Measurements from ENCODE around the gene FOXD3.

The FOXD3 gene

GRCh38 chr1:63322114-63322943 lies at the start of gene FOXD3:
TSS of gene FOXD3 (plus strand) at chr1:63322567. CDS start at chr1:63323059, 492 bp downstream.
- Histone ChIP-seq H3K9me3 (no peaks in the 10 kb centered on the region), H3K4me3 (peak within 1 kb of the TSS; percentile 46), H3K36me3 (replicated peaks) (no peaks in the 10 kb centered on the region), H3K4me1 (peaks cover 6% of the 10 kb centered on the region), H3K27me3 (ENCODE audit: low read depth) (no peaks in the 10 kb centered on the region; the same call in 1 of the 2 replicates)
- in situ Hi-C loops (cut with MboI; ENCODE audit: low sequenced_read_pairs): no loop called here
- DNase-seq (ENCODE audit: low spot score in 2 of 2): peak; percentile 88 to 90

- H3K4me3 ChIP-seq: no peak overlapping the region
- H3K9me3 ChIP-seq: no peaks in the 10 kb centered on the region
- no peaks in the 10 kb centered on the region for H3K36me3 ChIP-seq (replicated peaks)
- no peaks in the 10 kb centered on the region; the same call in 1 of the 2 replicates for H3K27me3 ChIP-seq (ENCODE audit: low read depth)
- in situ Hi-C loops (cut with MboI; ENCODE audit: low sequenced_read_pairs): no loop called here
- peaks cover 57% of the 10 kb centered on the region for H3K4me1 ChIP-seq
- DNase-seq (ENCODE audit: low spot score in 2 of 2): no peak
Measured at GRCh38 chr1:63272811-63273210, 49.6 kb upstream of the FOXD3 start.

- Histone ChIP-seq H3K36me3 (replicated peaks) (no peaks in the 10 kb centered on the region), H3K9me3 (no peaks in the 10 kb centered on the region), H3K4me3 (no peak overlapping the region), H3K27me3 (ENCODE audit: low read depth) (no peaks in the 10 kb centered on the region), H3K4me1 (peaks cover 48% of the 10 kb centered on the region)
- no peak for DNase-seq (ENCODE audit: low spot score in 2 of 2)
- in situ Hi-C loops (cut with MboI; ENCODE audit: low sequenced_read_pairs): no loop called here
Measured at GRCh38 chr1:63274371-63274770, 48.0 kb upstream of the FOXD3 start.

- no peaks in the 10 kb centered on the region for H3K36me3 ChIP-seq (replicated peaks)
- peaks cover 44% of the 10 kb centered on the region for H3K4me1 ChIP-seq
- in situ Hi-C loops (cut with MboI; ENCODE audit: low sequenced_read_pairs): no loop called here
- no peak overlapping the region for H3K4me3 ChIP-seq
- DNase-seq (ENCODE audit: low spot score in 2 of 2): peak in 1 of 2 experiments; percentile 61
- no peaks in the 10 kb centered on the region for H3K27me3 ChIP-seq (ENCODE audit: low read depth)
- H3K9me3 ChIP-seq: no peaks in the 10 kb centered on the region
Measured at GRCh38 chr1:63274979-63275378, 47.4 kb upstream of the FOXD3 start.

GRCh38 chr1:63276624-63277023 lies 45.7 kb upstream of the FOXD3 start:
- no peaks in the 10 kb centered on the region for H3K36me3 ChIP-seq (replicated peaks)
- peak; percentile 73 to 79 for DNase-seq (ENCODE audit: low spot score in 2 of 2)
- no peaks in the 10 kb centered on the region for H3K27me3 ChIP-seq (ENCODE audit: low read depth)
- in situ Hi-C loops (cut with MboI; ENCODE audit: low sequenced_read_pairs): no loop called here
- no peaks in the 10 kb centered on the region for H3K9me3 ChIP-seq
- H3K4me3 ChIP-seq: no peak overlapping the region
- peaks cover 35% of the 10 kb centered on the region for H3K4me1 ChIP-seq

- Histone ChIP-seq H3K9me3 (no peaks in the 10 kb centered on the region), H3K4me3 (no peak overlapping the region), H3K27me3 (ENCODE audit: low read depth) (no peaks in the 10 kb centered on the region), H3K4me1 (peaks cover 26% of the 10 kb centered on the region), H3K36me3 (replicated peaks) (no peaks in the 10 kb centered on the region)
- no peak for DNase-seq (ENCODE audit: low spot score in 2 of 2)
- in situ Hi-C loops (cut with MboI; ENCODE audit: low sequenced_read_pairs): no loop called here
Measured at GRCh38 chr1:63277195-63278192, 44.9 kb upstream of the FOXD3 start.

GRCh38 chr1:63281753-63282152 lies 40.6 kb upstream of the FOXD3 start:
- in situ Hi-C loops (cut with MboI; ENCODE audit: low sequenced_read_pairs): no loop called here
- Histone ChIP-seq H3K9me3 (no peaks in the 10 kb centered on the region), H3K36me3 (replicated peaks) (no peaks in the 10 kb centered on the region), H3K4me1 (peaks cover 6% of the 10 kb centered on the region), H3K27me3 (ENCODE audit: low read depth) (no peaks in the 10 kb centered on the region), H3K4me3 (no peak overlapping the region)
- DNase-seq (ENCODE audit: low spot score in 2 of 2): no peak

- in situ Hi-C loops (cut with MboI; ENCODE audit: low sequenced_read_pairs): no loop called here
- Histone ChIP-seq H3K9me3 (peaks cover 10% of the 10 kb centered on the region; the same call in 1 of the 2 replicates), H3K36me3 (replicated peaks) (no peaks in the 10 kb centered on the region), H3K4me1 (peaks cover 2% of the 10 kb centered on the region), H3K27me3 (ENCODE audit: low read depth) (no peaks in the 10 kb centered on the region), H3K4me3 (no peak overlapping the region)
- DNase-seq (ENCODE audit: low spot score in 2 of 2): no peak
Measured at GRCh38 chr1:63289135-63289534, 33.2 kb upstream of the FOXD3 start.

- Histone ChIP-seq H3K4me3 (no peak overlapping the region), H3K9me3 (no peaks in the 10 kb centered on the region), H3K27me3 (ENCODE audit: low read depth) (no peaks in the 10 kb centered on the region), H3K36me3 (replicated peaks) (no peaks in the 10 kb centered on the region), H3K4me1 (peaks cover 21% of the 10 kb centered on the region)
- in situ Hi-C loops (cut with MboI; ENCODE audit: low sequenced_read_pairs): no loop called here
- DNase-seq (ENCODE audit: low spot score in 2 of 2): peak in 1 of 2 experiments; percentile 55
Measured at GRCh38 chr1:63294803-63295594, 27.4 kb upstream of the FOXD3 start.

GRCh38 chr1:63304410-63304809 lies 18.0 kb upstream of the FOXD3 start:
- Histone ChIP-seq H3K27me3 (ENCODE audit: low read depth) (no peaks in the 10 kb centered on the region), H3K36me3 (replicated peaks) (no peaks in the 10 kb centered on the region), H3K9me3 (0 out of 2 replicates have a peak, but pooled peaks cover 3% of the 10 kb centered on the region), H3K4me3 (no peak overlapping the region), H3K4me1 (peaks cover 18% of the 10 kb centered on the region)
- in situ Hi-C loops (cut with MboI; ENCODE audit: low sequenced_read_pairs): no loop called here
- DNase-seq (ENCODE audit: low spot score in 2 of 2): no peak

- no peak overlapping the region for H3K4me3 ChIP-seq
- no peaks in the 10 kb centered on the region for H3K36me3 ChIP-seq (replicated peaks)
- in situ Hi-C loops (cut with MboI; ENCODE audit: low sequenced_read_pairs): no loop called here
- peaks cover 14% of the 10 kb centered on the region for H3K4me1 ChIP-seq
- H3K9me3 ChIP-seq: 0 out of 2 replicates have a peak, but pooled peaks cover 3% of the 10 kb centered on the region
- DNase-seq (ENCODE audit: low spot score in 2 of 2): peak in 1 of 2 experiments; percentile 89
- no peaks in the 10 kb centered on the region for H3K27me3 ChIP-seq (ENCODE audit: low read depth)
Measured at GRCh38 chr1:63305043-63305442, 17.3 kb upstream of the FOXD3 start.

- Histone ChIP-seq H3K4me3 (no peak overlapping the region), H3K36me3 (replicated peaks) (no peaks in the 10 kb centered on the region), H3K27me3 (ENCODE audit: low read depth) (no peaks in the 10 kb centered on the region), H3K4me1 (peaks cover 14% of the 10 kb centered on the region), H3K9me3 (0 out of 2 replicates have a peak, but pooled peaks cover 3% of the 10 kb centered on the region)
- no peak for DNase-seq (ENCODE audit: low spot score in 2 of 2)
- in situ Hi-C loops (cut with MboI; ENCODE audit: low sequenced_read_pairs): no loop called here
Measured at GRCh38 chr1:63307196-63307794, 15.1 kb upstream of the FOXD3 start.

GRCh38 chr1:63316598-63316983 lies 5.8 kb upstream of the FOXD3 start:
- H3K36me3 ChIP-seq (replicated peaks): no peaks in the 10 kb centered on the region
- in situ Hi-C loops (cut with MboI; ENCODE audit: low sequenced_read_pairs): no loop called here
- DNase-seq (ENCODE audit: low spot score in 2 of 2): no peak
- no peaks in the 10 kb centered on the region for H3K27me3 ChIP-seq (ENCODE audit: low read depth)
- H3K4me1 ChIP-seq: peaks cover 5% of the 10 kb centered on the region
- peak overlapping the region; percentile 41; the same call in 1 of the 2 replicates for H3K4me3 ChIP-seq
- no peaks in the 10 kb centered on the region for H3K9me3 ChIP-seq
